Brain microvascular endothelial cell (primary cell): Measurements from ENCODE around the gene CCL4.

Experiments used
- DNase-seq: peaks from one replicate; pipeline ENCODE4 v3.0.0-alpha.2; 2020
- H3K27ac ChIP-seq: fragments of 250-450 bp; sonication (Bioruptor Pico); 2 replicates; pipeline ENCODE4 v1.5.1; 2020; ENCODE audit warnings: mild to moderate bottlenecking, moderate library complexity
- H3K27me3 ChIP-seq: fragments of 250-450 bp; sonication (Bioruptor Pico); replicated peaks from 2 replicates; pipeline ENCODE4 v1.5.1; 2020; ENCODE audit warnings: mild to moderate bottlenecking
- H3K36me3 ChIP-seq: fragments of 250-450 bp; sonication (Bioruptor Pico); replicated peaks from 2 replicates; pipeline ENCODE4 v1.5.1; 2020; ENCODE audit warnings: mild to moderate bottlenecking
- H3K4me3 ChIP-seq: 2 replicates; pipeline ENCODE4 v1.5.1; 2011; ENCODE audit warnings: low read depth, mild to moderate bottlenecking, control low read depth, low read length, moderate library complexity
- CTCF ChIP-seq: IDR thresholded peaks from 2 replicates; pipeline ENCODE4 v1.5.1; 2011; ENCODE audit warnings: low read depth, mild to moderate bottlenecking, moderate library complexity, low read length, control low read depth, inconsistent platforms; ENCODE audit errors: missing control alignments
- in situ Hi-C: cut with HindIII; loops from 2 replicates; pipeline ENCODE4 v1.10.0; 2017; ENCODE audit warnings: low sequenced_read_pairs, low pct_ligation_motif_present

CCL4 gene

GRCh38 chr17:36142235-36142634, 38.6 kb downstream of the CCL4 start:
- no peak for DNase-seq
- no peak for TF ChIP-seq CTCF
- H3K4me3 ChIP-seq: no peak overlapping the region
- H3K27ac ChIP-seq: no peak overlapping the region
- no peaks in the 10 kb centered on the region for H3K36me3 ChIP-seq
- no peaks in the 10 kb centered on the region for H3K27me3 ChIP-seq
- in situ Hi-C loops: no loop called here

- Histone ChIP-seq H3K27ac (no peak overlapping the region), H3K4me3 (no peak overlapping the region), H3K36me3 (no peaks in the 10 kb centered on the region), H3K27me3 (no peaks in the 10 kb centered on the region)
- no peak for DNase-seq
- TF ChIP-seq CTCF: no peak
- in situ Hi-C loops: no loop called here
Measured at GRCh38 chr17:36142806-36143205, 39.2 kb downstream of the CCL4 start.

- TF ChIP-seq CTCF: no peak
- H3K27ac ChIP-seq: no peak overlapping the region
- in situ Hi-C loops: no loop called here
Measured at GRCh38 chr17:36144014-36144413, 40.4 kb downstream of the CCL4 start.

GRCh38 chr17:36144981-36145729, 41.5 kb downstream of the CCL4 start:
- no peaks in the 10 kb centered on the region for H3K36me3 ChIP-seq
- no peak for DNase-seq
- H3K27ac ChIP-seq: no peak overlapping the region
- no peak for TF ChIP-seq CTCF
- H3K27me3 ChIP-seq: no peaks in the 10 kb centered on the region
- H3K4me3 ChIP-seq: no peak overlapping the region
- in situ Hi-C loops: no loop called here

More at GRCh38 chr17:36144014-36144413, 40.4 kb downstream of the CCL4 start:
- Histone ChIP-seq H3K36me3 (no peaks in the 10 kb centered on the region), H3K27me3 (no peaks in the 10 kb centered on the region), H3K4me3 (no peak overlapping the region)
- DNase-seq: no peak

GRCh38 chr17:36147601-36148000, 44.0 kb downstream of the CCL4 start:
- H3K4me3 ChIP-seq: no peak overlapping the region
- no peaks in the 10 kb centered on the region for H3K36me3 ChIP-seq
- no peak overlapping the region for H3K27ac ChIP-seq
- H3K27me3 ChIP-seq: no peaks in the 10 kb centered on the region
- in situ Hi-C loops: no loop called here
- TF ChIP-seq CTCF: no peak
- no peak for DNase-seq
